HCT116 (cell line): ENCODE data around the gene LCN10. TPM values are rescaled to one million over a fixed set of nuclear protein-coding genes. Genes with fewer than 3 reads are reported as not detected.

ENCODE experiments used
- ATAC-seq: fragments of 200-7000 bp; cut with Tn5 transposase; 2 replicates; pipeline ENCODE4 v1.9.1; 2020; ENCODE audit warnings: mild to moderate bottlenecking, moderate library complexity
- BruUV-seq: library from RNA; stranded (reverse); fragments of 400-500 nt; replicated peaks from 2 replicates; lab custom pipeline; 2021; lab: Mats Ljungman, UMichigan
- CTCF ChIA-PET: fragments of 300-600 bp; sonication (Branson Sonifier 250); formaldehyde crosslinking; loops from one replicate; lab custom pipeline; 2021; ENCODE audit warnings: antibody characterized with exemption; lab: Charles Lee
- POLR2A ChIA-PET: fragments of 300-600, 350-600 bp; sonication (Branson Sonifier 250); formaldehyde crosslinking; loops from one replicate; lab custom pipeline; 2021; ENCODE audit warnings: antibody characterized with exemption; lab: Charles Lee
- RAD21 ChIA-PET, 2 experiments: fragments of 300-600 bp; sonication (Branson Sonifier 250); formaldehyde crosslinking; loops; one replicate each; lab custom pipeline; 2023; ENCODE audit warnings: low total read pairs in 2 of 2; ENCODE audit not compliant: uncharacterized antibody in 2 of 2, unreplicated experiment in 2 of 2, low non-redundant PET in 1 of 2; lab: Charles Lee
- DNase-seq: peaks from one replicate; pipeline ENCODE4 v3.0.0-alpha.2; 2010; ENCODE audit warnings: low read depth, low spot score
- H2AFZ ChIP-seq: fragments of 200-600 bp; shearing (Covaris generic), sonication (generic); 2 replicates; pipeline ENCODE4 v1.6.1; 2017; ENCODE audit warnings: low read depth, mixed run types, mixed read lengths, antibody characterized with exemption, low read length; ENCODE audit not compliant: poor library complexity, severe bottlenecking
- H3K27ac ChIP-seq: 2 replicates; pipeline ENCODE4 v1.5.1; 2012; ENCODE audit warnings: low read depth, low read length
- H3K27me3 ChIP-seq: fragments of 200-600 bp; sonication (generic); 2 replicates; pipeline ENCODE4 v1.6.1; 2016; ENCODE audit warnings: mixed run types, low read length, mixed read lengths; ENCODE audit not compliant: insufficient read depth
- H3K36me3 ChIP-seq, 2 experiments: fragments of 200-500 bp in 1 of 2; fragments of 200-600 bp in 1 of 2; sonication (Bioruptor generic) in 1 of 2; sonication (generic) in 1 of 2; 2 replicates each; pipeline versions ENCODE4 v1.5.1 to v1.6.1; 2014 to 2016; ENCODE audit warnings: low read length in 2 of 2, inconsistent platforms in 1 of 2, mixed read lengths in 1 of 2, mixed run types in 1 of 2; ENCODE audit not compliant: insufficient read depth in 2 of 2, control insufficient read depth in 1 of 2
- H3K4me1 ChIP-seq, 2 experiments: fragments of 200-600 bp in 1 of 2; sonication (generic) in 1 of 2; 2 replicates each; pipeline versions ENCODE4 v1.5.1 to v1.6.1; 2012 to 2017; ENCODE audit warnings: low read length in 2 of 2, inconsistent platforms in 1 of 2, mild to moderate bottlenecking in 1 of 2, mixed read lengths in 1 of 2, mixed run types in 1 of 2, moderate library complexity in 1 of 2; ENCODE audit not compliant: insufficient read depth in 2 of 2, control insufficient read depth in 1 of 2
- H3K4me2 ChIP-seq: fragments of 200-600 bp; sonication (generic); 2 replicates; pipeline ENCODE4 v1.6.1; 2017; ENCODE audit warnings: mixed run types, low read length, mixed read lengths
- H3K4me3 ChIP-seq, 2 experiments: fragments of 200-600 bp in 1 of 2; sonication (generic) in 1 of 2; replicated peaks in 1 of 2; 2 replicates each; pipeline ENCODE4 v1.5.1; 2011 to 2016; ENCODE audit warnings: low read length in 2 of 2, control low read depth in 1 of 2, low read depth in 1 of 2, mild to moderate bottlenecking in 1 of 2, mixed read lengths in 1 of 2, mixed run types in 1 of 2
- H3K79me2 ChIP-seq: fragments of 200-600 bp; sonication (generic); 2 replicates; pipeline ENCODE4 v1.6.1; 2017; ENCODE audit warnings: mild to moderate bottlenecking, mixed run types, low read length, moderate library complexity, mixed read lengths; ENCODE audit not compliant: insufficient read depth
- H3K9ac ChIP-seq: fragments of 200-600 bp; sonication (generic); 2 replicates; pipeline ENCODE4 v1.6.1; 2016; ENCODE audit warnings: low read length, mixed read lengths
- H3K9me2 ChIP-seq: fragments of 200-600 bp; sonication (generic), shearing (Covaris generic); 2 replicates; pipeline ENCODE4 v1.6.1; 2017; ENCODE audit warnings: mixed run types, mild to moderate bottlenecking, moderate library complexity; ENCODE audit not compliant: insufficient read depth
- H3K9me3 ChIP-seq, 2 experiments: fragments of 200-500 bp in 1 of 2; fragments of 200-600 bp in 1 of 2; sonication (Bioruptor generic) in 1 of 2; sonication (generic) in 1 of 2; 2 replicates each; pipeline ENCODE4 v1.6.1; 2014 to 2017; ENCODE audit warnings: low read length in 2 of 2, mixed read lengths in 2 of 2, inconsistent platforms in 1 of 2, low read depth in 1 of 2, mild to moderate bottlenecking in 1 of 2, mixed run types in 1 of 2, moderate library complexity in 1 of 2; ENCODE audit not compliant: control insufficient read depth in 1 of 2, insufficient read depth in 1 of 2
- H4K20me1 ChIP-seq: fragments of 200-600 bp; sonication (generic), shearing (Covaris generic); 2 replicates; pipeline ENCODE4 v1.6.1; 2017; ENCODE audit warnings: mixed run types, mild to moderate bottlenecking, moderate library complexity; ENCODE audit not compliant: insufficient read depth
- ATF3 ChIP-seq: IDR thresholded peaks from 2 replicates; pipeline ENCODE4 v1.6.1; 2012
- CBX3 ChIP-seq: IDR thresholded peaks from 2 replicates; pipeline ENCODE4 v1.6.1; 2012; ENCODE audit warnings: low read depth
- CEBPB ChIP-seq: IDR thresholded peaks from 2 replicates; pipeline ENCODE4 v1.6.1; 2012; ENCODE audit warnings: low read depth
- CTCF ChIP-seq, 3 experiments: fragments of 200-600 bp in 1 of 3; sonication (generic) in 1 of 3; IDR thresholded peaks in 2 of 3; conservative IDR thresholded peaks in 1 of 3; 2 replicates each; pipeline ENCODE4 v1.5.1; 2012 to 2017; ENCODE audit warnings: low read depth in 2 of 3, low read length in 2 of 3, antibody characterized with exemption in 1 of 3, borderline replicate concordance in 1 of 3, control low read depth in 1 of 3, mild to moderate bottlenecking in 1 of 3, mixed read lengths in 1 of 3, mixed run types in 1 of 3, moderate library complexity in 1 of 3; ENCODE audit not compliant: insufficient read depth in 1 of 3
- EGR1 ChIP-seq: IDR thresholded peaks from 2 replicates; pipeline ENCODE4 v1.6.1; 2012; ENCODE audit warnings: low read depth
- ELF1 ChIP-seq: IDR thresholded peaks from 2 replicates; pipeline ENCODE4 v1.6.1; 2012; ENCODE audit warnings: low read depth, borderline replicate concordance
- FOSL1 ChIP-seq: IDR thresholded peaks from 2 replicates; pipeline ENCODE4 v1.6.1; 2012; ENCODE audit warnings: low read depth
- MAX ChIP-seq: IDR thresholded peaks from 2 replicates; pipeline ENCODE4 v1.6.1; 2012
- POLR2A ChIP-seq: IDR thresholded peaks from 2 replicates; pipeline ENCODE4 v1.7.0; 2011; ENCODE audit warnings: borderline replicate concordance; ENCODE audit not compliant: insufficient read depth, insufficient read length; ENCODE audit errors: extremely low read depth
- SIN3A ChIP-seq: IDR thresholded peaks from 2 replicates; pipeline ENCODE4 v1.6.1; 2012; ENCODE audit warnings: low read depth
- TCF7L2 ChIP-seq: IDR thresholded peaks from 2 replicates; pipeline ENCODE4 v1.7.0; 2011; ENCODE audit warnings: borderline replicate concordance, inconsistent platforms; ENCODE audit not compliant: insufficient read depth, insufficient read length; ENCODE audit errors: extremely low read depth
- ZBTB33 ChIP-seq: IDR thresholded peaks from 2 replicates; pipeline ENCODE4 v1.6.1; 2011; ENCODE audit warnings: mild to moderate bottlenecking, low read length, moderate library complexity; ENCODE audit not compliant: insufficient replicate concordance; ENCODE audit errors: extremely low read depth
- ZFX ChIP-seq: fragments of 450-650 bp; IDR thresholded peaks from 2 replicates; pipeline ENCODE4 v1.6.1; 2017
- intact Hi-C: fragments of 100-400 bp; cut with micrococcal nuclease; formaldehyde crosslinking; loops from 2 replicates; pipeline ENCODE4 v1.10.0; 2022
- total RNA-seq: library from RNA; stranded (reverse); gene quantifications from one replicate; pipeline ENCODE4 v1.2.1, GENCODE V29; 2021; ENCODE audit not compliant: unreplicated experiment

LCN10 gene
- total RNA-seq, 1 experiment from 2014 or later = not detected

- CTCF ChIA-PET = interaction anchor here (1.0 kb wide), 1 partner anchor 10 kb away, joined by 5 read pairs; no protein-coding TSS in a partner anchor
- no peak overlapping the region for H3K27ac ChIP-seq
- H3K9ac ChIP-seq = no peak overlapping the region
- no peaks in the 10 kb centered on the region for H4K20me1 ChIP-seq
- no peaks in the 10 kb centered on the region for H3K36me3 ChIP-seq
- RAD21 ChIA-PET = interaction anchor here in 1 of 2 experiments (0.7 kb wide), 1 partner anchor 242 kb away, joined by 3 read pairs; no protein-coding TSS in a partner anchor
- no peak overlapping the region for H3K4me3 ChIP-seq
- TF ChIP-seq CTCF (IDR thresholded peaks at IDR 0.05 in 2 of 3, conservative IDR thresholded peaks at IDR 0.05 in 1 of 3; ENCODE audit: borderline replicate concordance in 1 of 3, insufficient read depth in 1 of 3, low read depth in 2 of 3, low read length in 2 of 3) = peak in 1 of 3 experiments; percentile 29; a peak in 1 of 6 replicates
- no peak for TF ChIP-seq CBX3
- H3K27me3 ChIP-seq = no peaks in the 10 kb centered on the region
- DNase-seq (no peak), ATAC-seq (peak; percentile 76)
- no peak overlapping the region for H3K4me2 ChIP-seq
- no peaks in the 10 kb centered on the region for H3K9me2 ChIP-seq
- peaks cover 2 to 8% of the 10 kb centered on the region in 2 experiments; a peak in 1 of 4 replicates for H3K4me1 ChIP-seq
- POLR2A ChIA-PET = no interaction called here
- no peaks in the 10 kb centered on the region for H3K9me3 ChIP-seq
- no peak overlapping the region for H2AFZ ChIP-seq
- BruUV-seq = no TSS peak
- no peaks in the 10 kb centered on the region for H3K79me2 ChIP-seq
- intact Hi-C loops = loop anchor here (10.0 kb wide), 1 partner anchor 445 kb away; the partner anchor contains the start of genes CYSRT1, RNF208 and RNF224
These were observed 37.1 kb upstream of the LCN10 start for GRCh38 chr9:136779808-136780207.

- Histone ChIP-seq H3K9ac (no peak overlapping the region), H3K36me3 (no peaks in the 10 kb centered on the region), H2AFZ (no peak overlapping the region), H3K4me2 (no peak overlapping the region), H3K9me3 (peaks cover 6 to 16% of the 10 kb centered on the region in 2 experiments; a peak in 2 of 4 replicates), H3K27ac (no peak overlapping the region), H4K20me1 (no peaks in the 10 kb centered on the region), H3K4me3 (no peak overlapping the region), H3K9me2 (no peaks in the 10 kb centered on the region), H3K79me2 (no peaks in the 10 kb centered on the region), H3K4me1 (no peaks in the 10 kb centered on the region), H3K27me3 (no peaks in the 10 kb centered on the region)
- intact Hi-C loops = no loop called here
- DNase-seq = no peak
- RAD21 ChIA-PET = no interaction called here
- CTCF ChIA-PET = interaction anchor here (0.9 to 1.5 kb wide), 4 partner anchors 11 to 459 kb away, joined by 3 to 4 read pairs (median 3); partner anchors contain the start of gene LCN8
- POLR2A ChIA-PET = no interaction called here
- no peak for ATAC-seq
- no TSS peak for BruUV-seq
- TF ChIP-seq TCF7L2 (no peak), CBX3 (no peak), FOSL1 (no peak), SIN3A (no peak), EGR1 (no peak), CEBPB (no peak), POLR2A (no peak), ATF3 (no peak), ZFX (no peak), ELF1 (no peak), MAX (no peak), ZBTB33 (no peak)
These were observed 34.6 kb upstream of the LCN10 start for GRCh38 chr9:136777359-136777758.
